ENCODE data around the gene CDT1.

- TF ChIP-seq, protein P1, sequence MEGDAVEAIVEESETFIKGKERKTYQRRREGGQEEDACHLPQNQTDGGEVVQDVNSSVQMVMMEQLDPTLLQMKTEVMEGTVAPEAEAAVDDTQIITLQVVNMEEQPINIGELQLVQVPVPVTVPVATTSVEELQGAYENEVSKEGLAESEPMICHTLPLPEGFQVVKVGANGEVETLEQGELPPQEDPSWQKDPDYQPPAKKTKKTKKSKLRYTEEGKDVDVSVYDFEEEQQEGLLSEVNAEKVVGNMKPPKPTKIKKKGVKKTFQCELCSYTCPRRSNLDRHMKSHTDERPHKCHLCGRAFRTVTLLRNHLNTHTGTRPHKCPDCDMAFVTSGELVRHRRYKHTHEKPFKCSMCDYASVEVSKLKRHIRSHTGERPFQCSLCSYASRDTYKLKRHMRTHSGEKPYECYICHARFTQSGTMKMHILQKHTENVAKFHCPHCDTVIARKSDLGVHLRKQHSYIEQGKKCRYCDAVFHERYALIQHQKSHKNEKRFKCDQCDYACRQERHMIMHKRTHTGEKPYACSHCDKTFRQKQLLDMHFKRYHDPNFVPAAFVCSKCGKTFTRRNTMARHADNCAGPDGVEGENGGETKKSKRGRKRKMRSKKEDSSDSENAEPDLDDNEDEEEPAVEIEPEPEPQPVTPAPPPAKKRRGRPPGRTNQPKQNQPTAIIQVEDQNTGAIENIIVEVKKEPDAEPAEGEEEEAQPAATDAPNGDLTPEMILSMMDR (IDR thresholded peaks at IDR 0.05), result no peak
- no peak for TF ChIP-seq POLR2A (IDR thresholded peaks at IDR 0.05)
These were observed 38.1 kb downstream of the CDT1 start for GRCh38 chr16:88841521-88842307.
